NCI-H82 (cell line): Measurements from ENCODE around the gene RFTN2.

Experiments used
- DNase-seq: peaks from one replicate; lab custom pipeline; 2025; lab: John Stamatoyannopoulos, UW

The RFTN2 gene

DNA sequence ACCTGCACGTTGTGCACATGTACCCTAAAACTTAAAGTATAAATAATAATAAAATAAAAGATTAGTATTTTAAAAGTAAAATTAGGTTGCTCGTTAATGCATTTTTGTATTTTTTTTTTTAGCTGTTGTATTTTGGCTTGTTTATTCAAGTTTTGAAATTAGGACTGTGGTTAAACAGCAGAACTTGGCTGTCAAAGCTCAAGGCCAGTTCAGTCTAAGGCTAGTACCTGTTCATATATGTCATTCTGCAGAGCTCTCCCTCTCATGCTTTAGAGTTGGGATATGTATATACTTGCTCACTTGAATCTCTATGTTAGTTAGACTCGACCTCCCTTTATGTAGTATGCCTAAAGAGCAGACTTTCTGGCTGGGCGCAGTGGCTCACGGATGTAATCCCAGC, 126.8 kb downstream of the RFTN2 start:
- DNase-seq: no peak

GRCh38 chr2:197547163-197547900, 128.1 kb downstream of the RFTN2 start:
- DNase-seq: no peak

- DNase-seq: no peak
Measured at GRCh38 chr2:197543206-197543605, 132.2 kb downstream of the RFTN2 start.

GRCh38 chr2:197539734-197540133, 135.7 kb downstream of the RFTN2 start:
- no peak for DNase-seq

DNA sequence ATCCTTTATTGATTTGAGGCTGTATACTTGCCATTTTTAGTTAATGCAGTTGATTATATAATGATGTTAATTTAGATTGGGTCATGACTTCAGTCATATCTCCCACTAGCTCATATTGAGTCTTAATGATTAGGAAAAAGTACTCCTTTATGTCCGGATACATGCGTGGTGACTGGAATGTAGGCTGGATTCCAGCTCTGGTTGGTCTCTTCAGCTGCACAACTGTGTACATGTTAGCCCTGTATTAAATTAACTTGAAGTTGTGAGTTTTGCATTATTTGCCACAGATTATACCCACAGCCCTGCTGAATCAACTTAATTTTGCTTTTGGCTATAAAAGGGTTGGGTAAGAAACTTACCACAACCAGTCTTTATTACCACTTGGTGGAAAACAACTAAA, 137.0 kb downstream of the RFTN2 start:
- no peak for DNase-seq
